ENCODE results near the gene MRPL27.

The MRPL27 gene

GRCh38 chr17:50359998-50360461 lies 13.0 kb downstream of the MRPL27 start:
- DNase-seq = no peak

GRCh38 chr17:50359005-50359699 lies 13.8 kb downstream of the MRPL27 start:
- no peak for DNase-seq

- no peak for DNase-seq
These were observed 14.8 kb downstream of the MRPL27 start for GRCh38 chr17:50358177-50358576.

- DNase-seq = no peak
These were observed 16.0 kb downstream of the MRPL27 start for GRCh38 chr17:50356892-50357510.

- DNase-seq = no peak
These were observed 16.6 kb downstream of the MRPL27 start for GRCh38 chr17:50356418-50356817.

GRCh38 chr17:50355701-50356341 lies 17.2 kb downstream of the MRPL27 start:
- DNase-seq = no peak

GRCh38 chr17:50355336-50355700 lies 17.7 kb downstream of the MRPL27 start:
- DNase-seq = no peak

GRCh38 chr17:50354776-50355175 lies 18.2 kb downstream of the MRPL27 start:
- DNase-seq = no peak

GRCh38 chr17:50354198-50354597 lies 18.8 kb downstream of the MRPL27 start:
- no peak for DNase-seq

GRCh38 chr17:50353600-50354195 lies 19.3 kb downstream of the MRPL27 start:
- DNase-seq = no peak

GRCh38 chr17:50352693-50353599 lies 20.0 kb downstream of the MRPL27 start:
- DNase-seq = no peak

GRCh38 chr17:50352072-50352692 lies 20.8 kb downstream of the MRPL27 start:
- DNase-seq = no peak

- DNase-seq = no peak
These were observed 22.3 kb downstream of the MRPL27 start for GRCh38 chr17:50350733-50351132.

- no peak for DNase-seq
These were observed 23.8 kb downstream of the MRPL27 start for GRCh38 chr17:50349243-50349600.

- no peak for DNase-seq
These were observed 24.3 kb downstream of the MRPL27 start for GRCh38 chr17:50348522-50349242.

- DNase-seq = no peak
These were observed 25.1 kb downstream of the MRPL27 start for GRCh38 chr17:50347894-50348291.

GRCh38 chr17:50347117-50347893 lies 25.7 kb downstream of the MRPL27 start:
- DNase-seq = no peak

GRCh38 chr17:50346313-50347116 lies 26.5 kb downstream of the MRPL27 start:
- DNase-seq = peak; percentile 23

GRCh38 chr17:50345432-50346312 lies 27.3 kb downstream of the MRPL27 start, which contains the start of gene XYLT2:
TSS of gene XYLT2 (plus strand) at chr17:50346126. CDS start at chr17:50346141, 15 bp downstream.
- DNase-seq = peak; percentile 89

Measured in activated T-cell treated with anti-CD3 and anti-CD28 coated beads for 4 hours (primary cell).